Esophagus muscularis mucosa (tissue), 4 donors: ENCODE data around the gene MAP1LC3A.

ENCODE experiments used
- EP300 ChIP-seq: sonication (generic); formaldehyde crosslinking; IDR thresholded peaks from one replicate; pipeline ENCODE4 v1.6.1; 2017; ENCODE audit warnings: antibody characterized with exemption
- POLR2A ChIP-seq: fragments of 450-650 bp; IDR thresholded peaks from one replicate; pipeline ENCODE4 v1.6.1; 2017; ENCODE audit warnings: antibody characterized with exemption, moderate library complexity, mild to moderate bottlenecking, low read depth
- POLR2AphosphoS5 ChIP-seq, 2 donors: sonication (generic); formaldehyde crosslinking; IDR thresholded peaks; one replicate each; pipeline ENCODE4 v1.6.1; 2017; ENCODE audit warnings: antibody characterized with exemption in 2 of 2
- TF ChIP-seq, protein P1 (sequence below), 3 experiments: fragments of 200-600 bp in 2 of 3; fragments of 450-650 bp in 1 of 3; sonication (generic) in 2 of 3; IDR thresholded peaks; one replicate each; pipeline ENCODE4 v1.5.1; 2017 to 2019; ENCODE audit warnings: antibody characterized with exemption in 3 of 3, mild to moderate bottlenecking in 2 of 3, moderate library complexity in 1 of 3

DNA sequence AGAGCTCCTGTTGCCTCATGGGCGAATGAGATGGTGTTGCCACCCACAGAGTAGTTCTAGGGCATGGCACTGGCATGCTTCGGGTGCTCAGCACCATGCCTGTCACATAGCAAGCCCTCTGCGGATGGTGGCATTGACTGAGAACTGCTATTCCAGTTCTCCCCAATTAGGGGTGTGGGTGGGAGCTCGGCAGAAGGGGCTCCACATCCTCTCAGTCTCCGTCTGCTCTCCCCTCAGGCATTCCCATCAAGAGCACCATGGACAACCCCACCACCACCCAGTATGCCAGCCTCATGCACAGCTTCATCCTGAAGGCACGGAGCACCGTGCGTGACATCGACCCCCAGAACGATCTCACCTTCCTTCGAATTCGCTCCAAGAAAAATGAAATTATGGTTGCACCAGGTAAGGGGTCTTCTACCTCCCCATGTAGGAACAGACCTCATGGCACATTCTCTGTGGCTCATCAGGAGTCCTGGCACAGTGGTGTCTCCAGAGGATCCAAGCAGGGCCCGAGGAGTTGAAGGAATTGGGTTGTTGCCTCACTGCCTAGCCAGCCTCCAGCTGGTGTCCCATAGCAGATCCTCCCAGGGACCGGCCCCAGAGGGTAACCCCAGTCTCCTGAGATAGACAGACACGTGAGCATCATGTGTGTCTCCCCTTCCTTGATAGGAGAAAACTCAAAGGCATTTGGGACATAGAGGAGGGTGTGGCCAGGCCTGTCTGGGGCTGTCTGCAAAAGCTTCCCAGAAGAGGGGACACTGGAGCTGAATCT, 23.9 kb upstream of the MAP1LC3A start:
- no peak for TF ChIP-seq POLR2A
- TF ChIP-seq, protein P1, sequence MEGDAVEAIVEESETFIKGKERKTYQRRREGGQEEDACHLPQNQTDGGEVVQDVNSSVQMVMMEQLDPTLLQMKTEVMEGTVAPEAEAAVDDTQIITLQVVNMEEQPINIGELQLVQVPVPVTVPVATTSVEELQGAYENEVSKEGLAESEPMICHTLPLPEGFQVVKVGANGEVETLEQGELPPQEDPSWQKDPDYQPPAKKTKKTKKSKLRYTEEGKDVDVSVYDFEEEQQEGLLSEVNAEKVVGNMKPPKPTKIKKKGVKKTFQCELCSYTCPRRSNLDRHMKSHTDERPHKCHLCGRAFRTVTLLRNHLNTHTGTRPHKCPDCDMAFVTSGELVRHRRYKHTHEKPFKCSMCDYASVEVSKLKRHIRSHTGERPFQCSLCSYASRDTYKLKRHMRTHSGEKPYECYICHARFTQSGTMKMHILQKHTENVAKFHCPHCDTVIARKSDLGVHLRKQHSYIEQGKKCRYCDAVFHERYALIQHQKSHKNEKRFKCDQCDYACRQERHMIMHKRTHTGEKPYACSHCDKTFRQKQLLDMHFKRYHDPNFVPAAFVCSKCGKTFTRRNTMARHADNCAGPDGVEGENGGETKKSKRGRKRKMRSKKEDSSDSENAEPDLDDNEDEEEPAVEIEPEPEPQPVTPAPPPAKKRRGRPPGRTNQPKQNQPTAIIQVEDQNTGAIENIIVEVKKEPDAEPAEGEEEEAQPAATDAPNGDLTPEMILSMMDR (IDR thresholded peaks at IDR 0.05) = no peak
- no peak for TF ChIP-seq POLR2AphosphoS5 (IDR thresholded peaks at IDR 0.05)
- no peak for TF ChIP-seq EP300
